Mammary epithelial cell (primary cell): ENCODE data around the gene CCDC178.
"Not testable (repeated sequence)": the region's sequence is repeated elsewhere in the genome, so short reads cannot be mapped to it uniquely, and the experiment has no call there.

ENCODE experiments used
- CTCF ChIP-seq, 2 donors: IDR thresholded peaks in 1 of 2; conservative IDR thresholded peaks in 1 of 2; 2 replicates each; pipeline ENCODE4 v1.5.1; 2011 to 2012; ENCODE audit warnings: inconsistent platforms in 2 of 2, low read length in 2 of 2, mild to moderate bottlenecking in 2 of 2, control low read depth in 1 of 2, low read depth in 1 of 2; ENCODE audit not compliant: insufficient read depth in 1 of 2; ENCODE audit errors: extremely low read depth in 1 of 2
- EZH2 ChIP-seq: IDR thresholded peaks from 2 replicates; pipeline ENCODE4 v1.6.1; 2012; ENCODE audit warnings: low read length, inconsistent platforms, borderline replicate concordance

GRCh38 chr18:33147811-33148210, 292.7 kb downstream of the CCDC178 start:
- not testable (repeated sequence) for TF ChIP-seq CTCF (conservative IDR thresholded peaks at IDR 0.05 in 1 of 2, IDR thresholded peaks at IDR 0.05 in 1 of 2; ENCODE audit: extremely low read depth in 1 of 2, insufficient read depth in 1 of 2, low read depth in 1 of 2, low read length in 2 of 2); EZH2
